22Rv1 (cell line): ENCODE data around the gene VPS8.

Experiments
- CTCF ChIP-seq: fragments of 450-650 bp; IDR thresholded peaks from 2 replicates; pipeline ENCODE4 v1.5.1; 2017; ENCODE audit warnings: mild to moderate bottlenecking
- ZFX ChIP-seq: fragments of 450-650 bp; IDR thresholded peaks from 2 replicates; pipeline ENCODE4 v1.6.1; 2017; ENCODE audit warnings: antibody characterized with exemption, borderline replicate concordance

GRCh38 chr3:185024406-185024805 is 212.4 kb downstream of the VPS8 start:
- TF ChIP-seq CTCF (no peak), ZFX (no peak)
